ENCODE data around the gene CCR3. TPM values are rescaled to one million over a fixed set of nuclear protein-coding genes. Genes with fewer than 3 reads are reported as not detected.

CCR3 gene
- total RNA-seq (ENCODE audit: unreplicated experiment), result not detected
- long read RNA-seq, result 0 reads

DNA sequence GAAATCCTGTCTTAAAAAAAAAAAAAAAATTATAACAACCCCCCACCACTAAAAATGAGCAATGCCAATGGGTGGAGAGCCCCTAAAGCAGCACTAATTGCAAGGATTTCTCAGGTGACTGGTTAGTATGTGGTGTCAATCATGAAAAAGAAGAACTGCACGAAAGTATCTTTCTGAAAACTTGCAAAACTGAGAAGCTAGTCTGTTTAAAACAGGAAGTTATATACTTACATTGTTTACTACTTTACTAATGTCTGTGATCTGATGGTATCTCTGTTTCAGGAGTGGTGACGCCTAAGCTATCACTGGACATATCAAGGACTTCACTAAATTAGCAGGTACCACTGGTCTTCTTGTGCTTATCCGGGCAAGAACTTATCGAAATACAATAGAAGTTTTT lies at the start of gene CCR3:
Gene CCR3 (plus strand): TSS at position 341 of the 400 bp plus-strand sequence. CDS start 22,699 bp downstream, outside the sequence.
- Mint-ChIP-seq H3K9me3 (ENCODE audit: unreplicated experiment) (no peaks in the 10 kb centered on the region), H3K36me3 (ENCODE audit: unreplicated experiment) (no peaks in the 10 kb centered on the region), H3K4me1 (ENCODE audit: low read depth, unreplicated experiment) (no peaks in the 10 kb centered on the region), H3K27ac (ENCODE audit: unreplicated experiment) (no peak within 1 kb of the TSS), H3K4me3 (ENCODE audit: unreplicated experiment) (no peak within 1 kb of the TSS), H3K27me3 (ENCODE audit: unreplicated experiment) (no peaks in the 10 kb centered on the region)
- DNase-seq, result no peak
- no peak for TF ChIP-seq CTCF (IDR thresholded peaks at IDR 0.05; ENCODE audit: partially characterized antibody, unreplicated experiment)

- H3K4me3 Mint-ChIP-seq (ENCODE audit: unreplicated experiment), result no peak overlapping the region
- peaks cover 1% of the 10 kb centered on the region for H3K9me3 Mint-ChIP-seq (ENCODE audit: unreplicated experiment)
- no peaks in the 10 kb centered on the region for H3K27me3 Mint-ChIP-seq (ENCODE audit: unreplicated experiment)
Observed at GRCh38 chr3:46192939-46193338, 49.3 kb upstream of the CCR3 start.

DNA sequence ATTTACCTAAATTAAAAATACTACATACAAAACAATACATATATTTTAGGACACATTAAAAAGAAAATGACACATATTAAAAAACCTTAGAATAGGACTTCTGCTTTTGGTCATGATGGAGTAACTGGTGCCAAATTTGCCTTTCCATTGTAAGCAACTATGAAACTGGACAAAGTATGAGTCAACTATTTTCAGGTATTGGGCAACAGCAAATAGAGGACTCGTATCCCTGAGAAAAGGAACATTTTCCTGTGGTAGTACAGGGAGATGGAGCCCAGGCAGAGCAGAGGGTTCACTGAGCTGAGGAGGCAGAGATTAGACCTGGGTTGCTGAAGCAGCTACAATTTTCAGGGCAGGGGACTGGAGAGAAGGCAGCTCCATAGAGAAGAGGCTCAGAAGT lies 48.8 kb upstream of the CCR3 start:
- Mint-ChIP-seq H3K36me3 (ENCODE audit: unreplicated experiment) (peaks cover 16% of the 10 kb centered on the region), H3K27me3 (ENCODE audit: unreplicated experiment) (no peaks in the 10 kb centered on the region), H3K27ac (ENCODE audit: unreplicated experiment) (no peak overlapping the region), H3K4me3 (ENCODE audit: unreplicated experiment) (no peak overlapping the region), H3K9me3 (ENCODE audit: unreplicated experiment) (peaks cover 3% of the 10 kb centered on the region), H3K4me1 (ENCODE audit: low read depth, unreplicated experiment) (no peaks in the 10 kb centered on the region)
- no peak for DNase-seq
- TF ChIP-seq CTCF (IDR thresholded peaks at IDR 0.05; ENCODE audit: partially characterized antibody, unreplicated experiment), result no peak

More at GRCh38 chr3:46192939-46193338, 49.3 kb upstream of the CCR3 start:
- no peak for DNase-seq
- H3K36me3 Mint-ChIP-seq (ENCODE audit: unreplicated experiment), result peaks cover 16% of the 10 kb centered on the region
- no peak overlapping the region for H3K27ac Mint-ChIP-seq (ENCODE audit: unreplicated experiment)
- TF ChIP-seq CTCF (IDR thresholded peaks at IDR 0.05; ENCODE audit: partially characterized antibody, unreplicated experiment), result no peak
- H3K4me1 Mint-ChIP-seq (ENCODE audit: low read depth, unreplicated experiment), result no peaks in the 10 kb centered on the region

DNA sequence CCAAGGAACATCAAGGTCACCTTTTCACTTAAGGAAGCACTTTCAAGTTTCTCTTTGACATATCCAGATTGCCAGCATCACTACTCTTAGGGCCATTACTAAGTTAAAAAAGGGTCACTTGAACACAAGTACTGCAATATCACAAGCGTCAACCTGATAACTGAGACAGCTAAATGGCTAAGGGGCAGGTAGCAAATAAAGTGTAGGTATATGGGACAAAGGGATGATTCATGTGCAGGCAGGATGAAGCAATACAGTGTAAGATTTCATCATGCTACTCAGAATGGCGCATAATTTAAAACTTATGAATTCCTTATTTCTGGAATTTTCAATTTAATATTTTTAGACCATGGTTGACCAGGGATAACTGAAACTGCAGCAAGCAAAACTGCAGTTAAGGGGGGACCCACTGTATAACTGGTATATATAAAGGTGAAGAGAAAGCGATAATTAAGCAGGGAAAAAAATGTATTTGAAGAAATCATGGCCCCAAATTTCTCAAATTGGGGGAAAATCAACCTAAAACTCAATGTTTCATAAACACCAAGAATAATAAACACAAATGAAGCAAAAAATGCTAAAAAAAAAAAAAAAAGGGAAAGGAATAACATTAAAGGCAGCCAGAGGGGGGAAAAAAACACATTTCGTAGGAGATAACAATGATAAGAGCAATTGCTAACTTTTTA lies 47.2 kb upstream of the CCR3 start:
- H3K4me1 Mint-ChIP-seq (ENCODE audit: low read depth, unreplicated experiment), result no peaks in the 10 kb centered on the region
- no peak overlapping the region for H3K27ac Mint-ChIP-seq (ENCODE audit: unreplicated experiment)
- DNase-seq, result no peak
- H3K4me3 Mint-ChIP-seq (ENCODE audit: unreplicated experiment), result no peak overlapping the region
- TF ChIP-seq CTCF (IDR thresholded peaks at IDR 0.05; ENCODE audit: partially characterized antibody, unreplicated experiment), result no peak
- H3K27me3 Mint-ChIP-seq (ENCODE audit: unreplicated experiment), result no peaks in the 10 kb centered on the region
- H3K9me3 Mint-ChIP-seq (ENCODE audit: unreplicated experiment), result peaks cover 4% of the 10 kb centered on the region
- peaks cover 16% of the 10 kb centered on the region for H3K36me3 Mint-ChIP-seq (ENCODE audit: unreplicated experiment)

DNA sequence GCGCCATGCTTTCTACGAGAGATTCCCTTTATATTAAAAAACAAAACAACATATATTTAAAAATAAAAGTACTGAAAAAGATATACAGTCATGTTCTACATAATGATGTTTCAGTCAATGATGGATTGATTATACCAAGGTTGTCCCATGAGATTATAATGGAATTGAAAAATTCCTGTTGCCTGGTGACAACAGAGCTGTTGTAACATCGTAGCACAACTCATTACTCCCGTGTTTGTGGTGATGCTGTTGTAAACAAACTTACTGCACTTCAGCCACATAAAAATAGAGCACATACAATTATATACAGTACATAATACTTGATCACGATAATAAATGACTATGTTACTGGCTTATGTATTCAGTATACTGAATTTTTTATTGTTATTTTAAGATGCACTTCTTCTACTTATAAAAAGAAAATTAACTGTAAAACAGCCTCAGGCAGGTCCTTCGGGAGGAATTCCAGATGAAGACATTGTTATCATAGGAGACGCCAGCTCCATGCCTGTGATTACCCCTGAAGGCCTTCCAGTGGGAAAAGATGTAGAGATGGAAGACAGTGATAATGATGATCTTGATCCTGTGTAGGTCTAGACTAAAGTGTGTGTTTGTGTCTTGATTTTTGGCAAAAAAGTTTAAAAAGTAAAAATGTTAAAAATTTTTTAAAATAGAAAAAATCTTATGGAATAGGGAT lies 45.9 kb upstream of the CCR3 start:
- no peaks in the 10 kb centered on the region for H3K4me1 Mint-ChIP-seq (ENCODE audit: low read depth, unreplicated experiment)

More for the DNA sequence above, 45.9 kb upstream of the CCR3 start:
- Mint-ChIP-seq H3K9me3 (ENCODE audit: unreplicated experiment) (peaks cover 4% of the 10 kb centered on the region), H3K27ac (ENCODE audit: unreplicated experiment) (no peak overlapping the region), H3K27me3 (ENCODE audit: unreplicated experiment) (no peaks in the 10 kb centered on the region), H3K4me3 (ENCODE audit: unreplicated experiment) (no peak overlapping the region), H3K36me3 (ENCODE audit: unreplicated experiment) (peaks cover 16% of the 10 kb centered on the region)
- no peak for TF ChIP-seq CTCF (IDR thresholded peaks at IDR 0.05; ENCODE audit: partially characterized antibody, unreplicated experiment)
- DNase-seq, result no peak

All from glutamatergic neuron (in vitro differentiated cells).